Stimulated activated CD8-positive, alpha-beta memory T cell treated with anti-CD3 and anti-CD28 coated beads, Interleukin-4, amount 100 ng/mL, for 24 hours (primary cell): ENCODE measurements around the gene LRRC31.

Experiments
- DNase-seq: peaks from one replicate; pipeline ENCODE4 v3.0.0-alpha.2; 2020; ENCODE audit warnings: low read depth

The LRRC31 gene

GRCh38 chr3:169869484-169870220, at the start of gene LRRC31:
LRRC31 (minus strand) TSS chr3:169869935; CDS start chr3:169869807, 128 bp downstream.
- no peak for DNase-seq

GRCh38 chr3:169914321-169914720, 44.6 kb upstream of the LRRC31 start:
- no peak for DNase-seq

- DNase-seq: no peak
Measured at GRCh38 chr3:169913323-169913722, 43.6 kb upstream of the LRRC31 start.

GRCh38 chr3:169911272-169911671, 41.5 kb upstream of the LRRC31 start, which contains the start of gene SAMD7:
SAMD7 (plus strand) TSS chr3:169911572; CDS start chr3:169919499, 7,927 bp downstream.
- no peak for DNase-seq

- DNase-seq: no peak
Measured at GRCh38 chr3:169907944-169908343, 38.2 kb upstream of the LRRC31 start.

- DNase-seq: no peak
Measured at GRCh38 chr3:169907476-169907875, 37.7 kb upstream of the LRRC31 start.

GRCh38 chr3:169905404-169905803, 35.7 kb upstream of the LRRC31 start:
- DNase-seq: no peak

- DNase-seq: no peak
Measured at GRCh38 chr3:169901453-169901852, 31.7 kb upstream of the LRRC31 start.

- DNase-seq: no peak
Measured at GRCh38 chr3:169897284-169897683, 27.5 kb upstream of the LRRC31 start.

GRCh38 chr3:169895072-169895471, 25.3 kb upstream of the LRRC31 start:
- DNase-seq: no peak

- DNase-seq: no peak
Measured at GRCh38 chr3:169894110-169894509, 24.4 kb upstream of the LRRC31 start.

- no peak for DNase-seq
Measured at GRCh38 chr3:169891886-169892285, 22.2 kb upstream of the LRRC31 start.

- no peak for DNase-seq
Measured at GRCh38 chr3:169886671-169887070, 16.9 kb upstream of the LRRC31 start.

GRCh38 chr3:169880576-169881250, 11.0 kb upstream of the LRRC31 start:
- no peak for DNase-seq

GRCh38 chr3:169879845-169880575, 10.3 kb upstream of the LRRC31 start:
- DNase-seq: no peak

- no peak for DNase-seq
Measured at GRCh38 chr3:169879013-169879557, 9.3 kb upstream of the LRRC31 start.

- no peak for DNase-seq
Measured at GRCh38 chr3:169871129-169871886, 1.6 kb upstream of the LRRC31 start.

- DNase-seq: no peak
Measured at GRCh38 chr3:169868369-169868768, 1.4 kb downstream of the LRRC31 start.

- no peak for DNase-seq
Measured at GRCh38 chr3:169867584-169868210, 2.0 kb downstream of the LRRC31 start.

- peak; percentile 3 for DNase-seq
Measured at GRCh38 chr3:169865176-169865767, 4.5 kb downstream of the LRRC31 start.

- no peak for DNase-seq
Measured at GRCh38 chr3:169864270-169864669, 5.5 kb downstream of the LRRC31 start.
